Fibroblast of skin of right quadriceps (primary cell): ENCODE measurements around the gene LUZP1.
A peak's percentile ranks its signal among the peaks of the same experiment; 100 is the strongest.

Source experiments
- DNase-seq: peaks from one replicate; pipeline ENCODE4 v3.0.0-alpha.2; 2013

LUZP1 gene

GRCh38 chr1:23080885-23081284 is 87.8 kb downstream of the LUZP1 start:
- no peak for DNase-seq

GRCh38 chr1:23079025-23079424 is 89.6 kb downstream of the LUZP1 start:
- DNase-seq, result no peak

- no peak for DNase-seq
Measured at GRCh38 chr1:23074012-23074411, 94.6 kb downstream of the LUZP1 start.

- DNase-seq, result no peak
Measured at GRCh38 chr1:23069675-23070074, 99.0 kb downstream of the LUZP1 start.

GRCh38 chr1:23069149-23069548 is 99.5 kb downstream of the LUZP1 start:
- DNase-seq, result no peak

- no peak for DNase-seq
Measured at GRCh38 chr1:23066075-23066474, 102.6 kb downstream of the LUZP1 start.

GRCh38 chr1:23065385-23065784 is 103.3 kb downstream of the LUZP1 start:
- DNase-seq, result no peak

- DNase-seq, result no peak
Measured at GRCh38 chr1:23062271-23062670, 106.4 kb downstream of the LUZP1 start.

- no peak for DNase-seq
Measured at GRCh38 chr1:23057301-23057700, 111.4 kb downstream of the LUZP1 start.

GRCh38 chr1:23051290-23051909 is 117.3 kb downstream of the LUZP1 start:
- no peak for DNase-seq

- no peak for DNase-seq
Measured at GRCh38 chr1:23050201-23050600, 118.5 kb downstream of the LUZP1 start.

GRCh38 chr1:23044035-23044434 is 124.6 kb downstream of the LUZP1 start:
- no peak for DNase-seq

GRCh38 chr1:23040509-23040908 is 128.1 kb downstream of the LUZP1 start:
- DNase-seq, result no peak

GRCh38 chr1:23039308-23039826 is 129.3 kb downstream of the LUZP1 start:
- DNase-seq, result peak; percentile 22

GRCh38 chr1:23037081-23037740 is 131.4 kb downstream of the LUZP1 start:
- peak; percentile 10 for DNase-seq

- peak; percentile 31 for DNase-seq
Measured at GRCh38 chr1:23035823-23036452, 132.7 kb downstream of the LUZP1 start.
